LNCAP (cell line): Measurements from ENCODE around the gene COL6A3.

ENCODE experiments used
- CTCF ChIP-seq: fragments of 450-650 bp; IDR thresholded peaks from 2 replicates; pipeline ENCODE4 v1.5.1; 2017; ENCODE audit warnings: mild to moderate bottlenecking

Gene COL6A3

GRCh38 chr2:237345891-237346640 lies 67.9 kb downstream of the COL6A3 start:
- TF ChIP-seq CTCF, result no peak

- no peak for TF ChIP-seq CTCF
Measured at GRCh38 chr2:237345411-237345810, 68.6 kb downstream of the COL6A3 start.

- no peak for TF ChIP-seq CTCF
Measured at GRCh38 chr2:237344942-237345341, 69.0 kb downstream of the COL6A3 start.

- TF ChIP-seq CTCF, result no peak
Measured at GRCh38 chr2:237343993-237344392, 70.0 kb downstream of the COL6A3 start.

- TF ChIP-seq CTCF, result no peak
Measured at GRCh38 chr2:237341872-237342271, 72.1 kb downstream of the COL6A3 start.

GRCh38 chr2:237337586-237337985 lies 76.4 kb downstream of the COL6A3 start:
- TF ChIP-seq CTCF, result no peak

GRCh38 chr2:237336131-237336530 lies 77.8 kb downstream of the COL6A3 start:
- no peak for TF ChIP-seq CTCF

- no peak for TF ChIP-seq CTCF
Measured at GRCh38 chr2:237333748-237334147, 80.2 kb downstream of the COL6A3 start.
